ENCODE measurements around the gene CCDC141. TPM values are rescaled to one million over a fixed set of nuclear protein-coding genes. Genes with fewer than 3 reads are reported as not detected.

The CCDC141 gene
- polyA plus RNA-seq, 2 of the 4 experiments (the other 2 are of a cell fraction) = not detected

DNA sequence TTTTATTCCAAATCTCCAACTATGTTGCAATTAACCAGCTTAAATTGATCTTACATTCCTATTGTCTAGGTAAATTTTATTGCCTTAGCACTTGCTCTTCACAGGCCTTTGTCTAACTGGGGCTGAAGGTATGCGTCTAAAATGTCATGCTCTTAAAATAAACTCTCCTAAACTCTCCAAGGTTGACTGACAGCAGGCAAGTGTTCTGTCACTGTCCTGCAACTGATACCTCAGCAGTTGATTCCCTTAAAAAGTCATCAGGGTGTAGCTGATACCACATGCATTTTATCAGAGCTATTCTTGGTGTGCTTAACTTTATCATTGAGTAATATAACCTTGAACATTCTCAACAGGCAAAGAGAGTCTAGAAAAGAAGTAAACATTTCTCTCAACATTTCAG is 243.4 kb downstream of the CCDC141 start:
- Histone ChIP-seq H3K4me3 (no peak overlapping the region), H3K27ac (no peak overlapping the region), H3K4me2 (no peak overlapping the region), H3K9me3 (no peaks in the 10 kb centered on the region), H3K4me1 (no peaks in the 10 kb centered on the region)
- ATAC-seq (no peak), DNase-seq (ENCODE audit: low read depth in 1 of 2, low spot score in 1 of 2) (no peak), FAIRE-seq (no peak)
- ChIA-PET CTCF (interaction anchor here (1.2 kb wide), 1 partner anchor 11 kb away, joined by 3 read pairs; no protein-coding TSS in a partner anchor), POLR2A (no interaction called here)
- TF ChIP-seq CHD2 (IDR thresholded peaks at IDR 0.05; ENCODE audit: low read length, partially characterized antibody) (no peak), ZSCAN20 (CRISPR knock-in tag; IDR thresholded peaks at IDR 0.05) (no peak), FOSB (CRISPR knock-in tag; IDR thresholded peaks at IDR 0.05) (no peak), POLR2AphosphoS2 (conservative IDR thresholded peaks at IDR 0.05; ENCODE audit: low read length) (no peak), RNF2 (IDR thresholded peaks at IDR 0.05; ENCODE audit: borderline replicate concordance, low read depth) (no peak), NPAS2 (CRISPR knock-in tag; IDR thresholded peaks at IDR 0.05; ENCODE audit: borderline replicate concordance) (no peak), NR3C1 (IDR thresholded peaks at IDR 0.05) (no peak), SMC3 (IDR thresholded peaks at IDR 0.05) (no peak), ZNF302 (CRISPR knock-in tag; IDR thresholded peaks at IDR 0.05) (no peak), KDM1A (IDR thresholded peaks at IDR 0.05; ENCODE audit: low read depth) (no peak), MAZ (IDR thresholded peaks at IDR 0.05; ENCODE audit: borderline replicate concordance, low read depth, low read length) (no peak), MAFK (IDR thresholded peaks at IDR 0.05; ENCODE audit: partially characterized antibody) (no peak), HEYL (CRISPR knock-in tag; IDR thresholded peaks at IDR 0.05) (no peak), EP300 (IDR thresholded peaks at IDR 0.05) (no peak), KDM5A (IDR thresholded peaks at IDR 0.05) (no peak)
- TF ChIP-seq, protein P1, sequence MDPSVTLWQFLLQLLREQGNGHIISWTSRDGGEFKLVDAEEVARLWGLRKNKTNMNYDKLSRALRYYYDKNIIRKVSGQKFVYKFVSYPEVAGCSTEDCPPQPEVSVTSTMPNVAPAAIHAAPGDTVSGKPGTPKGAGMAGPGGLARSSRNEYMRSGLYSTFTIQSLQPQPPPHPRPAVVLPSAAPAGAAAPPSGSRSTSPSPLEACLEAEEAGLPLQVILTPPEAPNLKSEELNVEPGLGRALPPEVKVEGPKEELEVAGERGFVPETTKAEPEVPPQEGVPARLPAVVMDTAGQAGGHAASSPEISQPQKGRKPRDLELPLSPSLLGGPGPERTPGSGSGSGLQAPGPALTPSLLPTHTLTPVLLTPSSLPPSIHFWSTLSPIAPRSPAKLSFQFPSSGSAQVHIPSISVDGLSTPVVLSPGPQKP (IDR thresholded peaks at IDR 0.05; ENCODE audit: low read depth, low read length) = no peak
- TF ChIP-seq, protein P2, sequence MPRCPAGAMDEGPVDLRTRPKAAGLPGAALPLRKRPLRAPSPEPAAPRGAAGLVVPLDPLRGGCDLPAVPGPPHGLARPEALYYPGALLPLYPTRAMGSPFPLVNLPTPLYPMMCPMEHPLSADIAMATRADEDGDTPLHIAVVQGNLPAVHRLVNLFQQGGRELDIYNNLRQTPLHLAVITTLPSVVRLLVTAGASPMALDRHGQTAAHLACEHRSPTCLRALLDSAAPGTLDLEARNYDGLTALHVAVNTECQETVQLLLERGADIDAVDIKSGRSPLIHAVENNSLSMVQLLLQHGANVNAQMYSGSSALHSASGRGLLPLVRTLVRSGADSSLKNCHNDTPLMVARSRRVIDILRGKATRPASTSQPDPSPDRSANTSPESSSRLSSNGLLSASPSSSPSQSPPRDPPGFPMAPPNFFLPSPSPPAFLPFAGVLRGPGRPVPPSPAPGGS (IDR thresholded peaks at IDR 0.05) = no peak
- TF ChIP-seq, protein P3, sequence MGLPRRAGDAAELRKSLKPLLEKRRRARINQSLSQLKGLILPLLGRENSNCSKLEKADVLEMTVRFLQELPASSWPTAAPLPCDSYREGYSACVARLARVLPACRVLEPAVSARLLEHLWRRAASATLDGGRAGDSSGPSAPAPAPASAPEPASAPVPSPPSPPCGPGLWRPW (IDR thresholded peaks at IDR 0.05) = no peak
- TF ChIP-seq, protein P4, sequence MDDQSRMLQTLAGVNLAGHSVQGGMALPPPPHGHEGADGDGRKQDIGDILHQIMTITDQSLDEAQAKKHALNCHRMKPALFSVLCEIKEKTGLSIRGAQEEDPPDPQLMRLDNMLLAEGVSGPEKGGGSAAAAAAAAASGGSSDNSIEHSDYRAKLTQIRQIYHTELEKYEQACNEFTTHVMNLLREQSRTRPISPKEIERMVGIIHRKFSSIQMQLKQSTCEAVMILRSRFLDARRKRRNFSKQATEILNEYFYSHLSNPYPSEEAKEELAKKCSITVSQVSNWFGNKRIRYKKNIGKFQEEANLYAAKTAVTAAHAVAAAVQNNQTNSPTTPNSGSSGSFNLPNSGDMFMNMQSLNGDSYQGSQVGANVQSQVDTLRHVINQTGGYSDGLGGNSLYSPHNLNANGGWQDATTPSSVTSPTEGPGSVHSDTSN (IDR thresholded peaks at IDR 0.05) = no peak
- 83% methylated on average over 1 of the region's 1 CpG for WGBS (ENCODE audit: missing lambda C conversion rate)

DNA sequence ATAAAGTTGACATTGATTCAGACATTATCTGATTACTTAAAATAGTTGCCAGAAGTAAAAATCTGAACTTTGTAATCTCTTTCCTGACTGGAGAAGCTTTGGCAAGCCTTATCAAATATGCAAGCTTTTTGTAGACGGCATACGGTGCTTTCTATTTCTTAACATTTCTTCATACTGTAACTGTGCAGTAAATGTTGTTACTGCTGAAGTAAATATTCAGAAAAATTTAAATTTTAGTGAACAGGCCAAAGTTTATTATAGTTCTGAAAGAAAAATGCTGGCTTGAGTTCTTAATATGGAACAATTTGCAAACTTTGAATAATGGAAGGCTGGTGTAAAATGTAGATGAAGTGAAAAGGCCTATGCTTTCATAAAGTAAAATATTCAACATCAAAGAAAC is 244.5 kb downstream of the CCDC141 start:
- ChIA-PET POLR2A (no interaction called here), CTCF (interaction anchor here (0.7 to 0.8 kb wide), 3 partner anchors 9 to 120 kb away, joined by 3 to 4 read pairs (median 3); no protein-coding TSS in a partner anchor)
- WGBS (ENCODE audit: missing lambda C conversion rate) = 65% methylated on average over 2 of the region's 2 CpGs
- H3K4me3 ChIP-seq = no peak overlapping the region
- DNase-seq (ENCODE audit: low read depth in 1 of 2, low spot score in 1 of 2) (no peak), FAIRE-seq (no peak), ATAC-seq (no peak)
- no peak overlapping the region for H3K27ac ChIP-seq
- H3K9me3 ChIP-seq = no peaks in the 10 kb centered on the region
- H3K4me1 ChIP-seq = no peaks in the 10 kb centered on the region
- H3K4me2 ChIP-seq = no peak overlapping the region
- TF ChIP-seq NFE2L2 (conservative IDR thresholded peaks at IDR 0.05; ENCODE audit: low read length) (no peak), JUNB (IDR thresholded peaks at IDR 0.05) (no peak), PHF8 (IDR thresholded peaks at IDR 0.05; ENCODE audit: borderline replicate concordance, low read depth) (no peak), CEBPB (IDR thresholded peaks at IDR 0.05) (no peak), HOXA7 (CRISPR knock-in tag; IDR thresholded peaks at IDR 0.05) (no peak), SMC3 (IDR thresholded peaks at IDR 0.05) (no peak), EP300 (IDR thresholded peaks at IDR 0.05) (no peak), FOSL2 (IDR thresholded peaks at IDR 0.05) (no peak), FOSL2 (CRISPR knock-in tag; IDR thresholded peaks at IDR 0.05) (no peak), FOSB (CRISPR knock-in tag; IDR thresholded peaks at IDR 0.05) (no peak)
- TF ChIP-seq, protein P5, sequence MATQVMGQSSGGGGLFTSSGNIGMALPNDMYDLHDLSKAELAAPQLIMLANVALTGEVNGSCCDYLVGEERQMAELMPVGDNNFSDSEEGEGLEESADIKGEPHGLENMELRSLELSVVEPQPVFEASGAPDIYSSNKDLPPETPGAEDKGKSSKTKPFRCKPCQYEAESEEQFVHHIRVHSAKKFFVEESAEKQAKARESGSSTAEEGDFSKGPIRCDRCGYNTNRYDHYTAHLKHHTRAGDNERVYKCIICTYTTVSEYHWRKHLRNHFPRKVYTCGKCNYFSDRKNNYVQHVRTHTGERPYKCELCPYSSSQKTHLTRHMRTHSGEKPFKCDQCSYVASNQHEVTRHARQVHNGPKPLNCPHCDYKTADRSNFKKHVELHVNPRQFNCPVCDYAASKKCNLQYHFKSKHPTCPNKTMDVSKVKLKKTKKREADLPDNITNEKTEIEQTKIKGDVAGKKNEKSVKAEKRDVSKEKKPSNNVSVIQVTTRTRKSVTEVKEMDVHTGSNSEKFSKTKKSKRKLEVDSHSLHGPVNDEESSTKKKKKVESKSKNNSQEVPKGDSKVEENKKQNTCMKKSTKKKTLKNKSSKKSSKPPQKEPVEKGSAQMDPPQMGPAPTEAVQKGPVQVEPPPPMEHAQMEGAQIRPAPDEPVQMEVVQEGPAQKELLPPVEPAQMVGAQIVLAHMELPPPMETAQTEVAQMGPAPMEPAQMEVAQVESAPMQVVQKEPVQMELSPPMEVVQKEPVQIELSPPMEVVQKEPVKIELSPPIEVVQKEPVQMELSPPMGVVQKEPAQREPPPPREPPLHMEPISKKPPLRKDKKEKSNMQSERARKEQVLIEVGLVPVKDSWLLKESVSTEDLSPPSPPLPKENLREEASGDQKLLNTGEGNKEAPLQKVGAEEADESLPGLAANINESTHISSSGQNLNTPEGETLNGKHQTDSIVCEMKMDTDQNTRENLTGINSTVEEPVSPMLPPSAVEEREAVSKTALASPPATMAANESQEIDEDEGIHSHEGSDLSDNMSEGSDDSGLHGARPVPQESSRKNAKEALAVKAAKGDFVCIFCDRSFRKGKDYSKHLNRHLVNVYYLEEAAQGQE (IDR thresholded peaks at IDR 0.05) = no peak
- TF ChIP-seq, protein P6, sequence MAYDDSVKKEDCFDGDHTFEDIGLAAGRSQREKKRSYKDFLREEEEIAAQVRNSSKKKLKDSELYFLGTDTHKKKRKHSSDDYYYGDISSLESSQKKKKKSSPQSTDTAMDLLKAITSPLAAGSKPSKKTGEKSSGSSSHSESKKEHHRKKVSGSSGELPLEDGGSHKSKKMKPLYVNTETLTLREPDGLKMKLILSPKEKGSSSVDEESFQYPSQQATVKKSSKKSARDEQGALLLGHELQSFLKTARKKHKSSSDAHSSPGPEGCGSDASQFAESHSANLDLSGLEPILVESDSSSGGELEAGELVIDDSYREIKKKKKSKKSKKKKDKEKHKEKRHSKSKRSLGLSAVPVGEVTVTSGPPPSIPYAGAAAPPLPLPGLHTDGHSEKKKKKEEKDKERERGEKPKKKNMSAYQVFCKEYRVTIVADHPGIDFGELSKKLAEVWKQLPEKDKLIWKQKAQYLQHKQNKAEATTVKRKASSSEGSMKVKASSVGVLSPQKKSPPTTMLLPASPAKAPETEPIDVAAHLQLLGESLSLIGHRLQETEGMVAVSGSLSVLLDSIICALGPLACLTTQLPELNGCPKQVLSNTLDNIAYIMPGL (CRISPR knock-in tag; IDR thresholded peaks at IDR 0.05; ENCODE audit: borderline replicate concordance) = no peak
- TF ChIP-seq, protein P7, sequence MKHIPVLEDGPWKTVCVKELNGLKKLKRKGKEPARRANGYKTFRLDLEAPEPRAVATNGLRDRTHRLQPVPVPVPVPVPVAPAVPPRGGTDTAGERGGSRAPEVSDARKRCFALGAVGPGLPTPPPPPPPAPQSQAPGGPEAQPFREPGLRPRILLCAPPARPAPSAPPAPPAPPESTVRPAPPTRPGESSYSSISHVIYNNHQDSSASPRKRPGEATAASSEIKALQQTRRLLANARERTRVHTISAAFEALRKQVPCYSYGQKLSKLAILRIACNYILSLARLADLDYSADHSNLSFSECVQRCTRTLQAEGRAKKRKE (CRISPR knock-in tag; IDR thresholded peaks at IDR 0.05; ENCODE audit: low read depth) = no peak

Measured in A549 (cell line).